Vagina (tissue), 2 donors: ENCODE measurements around the gene HOOK2.

ENCODE experiments used
- CTCF ChIP-seq, 3 experiments: fragments of 450-650 bp in 2 of 3; fragments of 200-600 bp in 1 of 3; sonication (generic) in 1 of 3; IDR thresholded peaks; one replicate each; pipeline ENCODE4 v1.5.1; 2017 to 2019; ENCODE audit warnings: antibody characterized with exemption in 3 of 3, mild to moderate bottlenecking in 2 of 3, moderate library complexity in 2 of 3
- POLR2A ChIP-seq, 2 donors: fragments of 450-650 bp; IDR thresholded peaks; one replicate each; pipeline ENCODE4 v1.6.1; 2017; ENCODE audit warnings: antibody characterized with exemption in 2 of 2, mild to moderate bottlenecking in 2 of 2, moderate library complexity in 2 of 2
- POLR2AphosphoS5 ChIP-seq, 2 donors: sonication (generic); formaldehyde crosslinking; IDR thresholded peaks; one replicate each; pipeline ENCODE4 v1.9.0; 2017; ENCODE audit warnings: antibody characterized with exemption in 2 of 2, mild to moderate bottlenecking in 2 of 2, low read depth in 1 of 2; ENCODE audit not compliant: insufficient read depth in 1 of 2

GRCh38 chr19:12782424-12783290 lies 7.3 kb upstream of the HOOK2 start:
- TF ChIP-seq POLR2A (IDR thresholded peaks at IDR 0.05) (peak in 1 of 2 donors; percentile 56), CTCF (IDR thresholded peaks at IDR 0.05) (no peak), POLR2AphosphoS5 (IDR thresholded peaks at IDR 0.05; ENCODE audit: insufficient read depth in 1 of 2, low read depth in 1 of 2) (peak; percentile 21 to 85)
